GM21529 (cell line): Measurements from ENCODE around the gene FGFR1OP2.

ENCODE experiments used
- ATAC-seq: cut with Tn5 transposase; IDR thresholded peaks from one replicate; pipeline ENCODE4 v1.9.1; 2021; ENCODE audit not compliant: unreplicated experiment

FGFR1OP2 gene

GRCh38 chr12:27001663-27002062 lies 63.4 kb downstream of the FGFR1OP2 start:
- ATAC-seq = no peak

- no peak for ATAC-seq
Measured at GRCh38 chr12:27002141-27002540, 63.9 kb downstream of the FGFR1OP2 start.

- no peak for ATAC-seq
Measured at GRCh38 chr12:27003421-27004381, 65.4 kb downstream of the FGFR1OP2 start.

- no peak for ATAC-seq
Measured at GRCh38 chr12:27005495-27005894, 67.2 kb downstream of the FGFR1OP2 start.

- no peak for ATAC-seq
Measured at GRCh38 chr12:27006797-27007467, 68.7 kb downstream of the FGFR1OP2 start.

- ATAC-seq = no peak
Measured at GRCh38 chr12:27008081-27008480, 69.8 kb downstream of the FGFR1OP2 start.

- no peak for ATAC-seq
Measured at GRCh38 chr12:27009881-27010301, 71.6 kb downstream of the FGFR1OP2 start.

- ATAC-seq = no peak
Measured at GRCh38 chr12:27012239-27012981, 74.1 kb downstream of the FGFR1OP2 start.

GRCh38 chr12:27012982-27013255 lies 74.6 kb downstream of the FGFR1OP2 start:
- no peak for ATAC-seq

GRCh38 chr12:27013611-27014084 lies 75.4 kb downstream of the FGFR1OP2 start:
- peak; percentile 19 for ATAC-seq

GRCh38 chr12:27014085-27014858 lies 76.0 kb downstream of the FGFR1OP2 start, which contains the start of gene TM7SF3:
Gene TM7SF3, minus strand, starts transcription at chr12:27014384. Its CDS starts 216 bp downstream, at chr12:27014168.
- ATAC-seq = peak; percentile 82

GRCh38 chr12:27014859-27015729 lies 76.8 kb downstream of the FGFR1OP2 start:
- ATAC-seq = no peak

- no peak for ATAC-seq
Measured at GRCh38 chr12:27015730-27016076, 77.4 kb downstream of the FGFR1OP2 start.
